ENCODE results near the gene RXRB.
A peak's percentile ranks its signal among the peaks of the same experiment; 100 is the strongest.

RXRB gene
- long read RNA-seq, partial matches to known transcripts, result 10 of 30 reads
- long read RNA-seq, other reads (novel, unspliced or antisense), result 13 of 30 reads

DNA sequence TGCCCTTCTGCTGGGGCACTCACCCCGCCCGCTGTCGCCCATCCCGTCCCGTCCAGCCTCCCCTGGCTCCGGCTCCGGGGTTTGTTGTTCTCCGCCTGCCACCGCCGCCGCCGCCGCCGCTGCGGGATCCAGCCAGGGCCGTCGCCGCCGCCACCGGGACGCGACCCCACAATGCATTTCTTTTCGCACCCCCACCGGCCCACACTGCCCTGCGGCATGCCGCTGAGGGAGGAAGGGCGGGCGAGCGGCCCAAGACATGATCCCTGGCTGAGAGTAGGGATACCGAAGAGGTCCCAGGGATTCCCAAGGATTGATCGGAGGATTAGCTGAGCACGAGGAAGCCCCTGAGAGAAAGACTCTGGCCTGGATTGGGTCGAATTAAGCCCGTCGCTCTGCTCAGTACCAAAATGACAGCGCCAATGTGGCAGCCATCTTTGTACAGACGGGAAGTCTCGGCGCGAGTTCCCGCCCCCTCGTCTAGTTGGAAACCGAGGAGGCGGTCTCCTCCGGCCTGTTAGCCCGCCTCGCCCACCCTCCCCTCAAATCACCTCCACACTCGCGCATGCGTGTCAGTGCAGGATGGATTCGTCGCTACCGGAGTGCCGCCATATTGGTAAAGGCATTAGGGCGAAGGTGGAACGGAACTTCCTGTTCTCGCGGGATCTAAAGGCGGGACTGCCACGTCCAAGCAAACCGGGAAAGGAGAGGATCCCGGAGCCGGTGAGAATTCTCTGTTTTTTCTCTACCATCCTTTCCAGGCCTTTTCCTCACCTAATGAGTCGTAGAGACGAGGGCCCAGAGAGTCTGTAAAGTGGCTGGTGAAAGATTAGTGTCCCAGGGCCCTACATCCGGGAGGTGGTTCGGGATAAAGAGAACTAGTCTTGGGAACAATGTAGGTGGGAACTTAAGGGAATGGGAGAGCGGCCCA lies at the start of gene RXRB, which contains the start of gene SLC39A7:
RXRB (minus strand) TSS at position 447 of the 928 bp plus-strand sequence; CDS start at position 258, 189 bp downstream.
SLC39A7 (plus strand) TSS at position 649 of the 928 bp plus-strand sequence. CDS start 379 bp downstream, outside the sequence.
- TF ChIP-seq SPI1 (IDR thresholded peaks at IDR 0.05; ENCODE audit: borderline replicate concordance, low read depth) (peak; percentile 58; the same call in 1 of the 2 replicates), GABPA (IDR thresholded peaks at IDR 0.05; ENCODE audit: low read depth) (peak; percentile 19), POLR2AphosphoS5 (IDR thresholded peaks at IDR 0.05; ENCODE audit: low read depth) (peak; percentile 86)
- TF ChIP-seq, protein P1, sequence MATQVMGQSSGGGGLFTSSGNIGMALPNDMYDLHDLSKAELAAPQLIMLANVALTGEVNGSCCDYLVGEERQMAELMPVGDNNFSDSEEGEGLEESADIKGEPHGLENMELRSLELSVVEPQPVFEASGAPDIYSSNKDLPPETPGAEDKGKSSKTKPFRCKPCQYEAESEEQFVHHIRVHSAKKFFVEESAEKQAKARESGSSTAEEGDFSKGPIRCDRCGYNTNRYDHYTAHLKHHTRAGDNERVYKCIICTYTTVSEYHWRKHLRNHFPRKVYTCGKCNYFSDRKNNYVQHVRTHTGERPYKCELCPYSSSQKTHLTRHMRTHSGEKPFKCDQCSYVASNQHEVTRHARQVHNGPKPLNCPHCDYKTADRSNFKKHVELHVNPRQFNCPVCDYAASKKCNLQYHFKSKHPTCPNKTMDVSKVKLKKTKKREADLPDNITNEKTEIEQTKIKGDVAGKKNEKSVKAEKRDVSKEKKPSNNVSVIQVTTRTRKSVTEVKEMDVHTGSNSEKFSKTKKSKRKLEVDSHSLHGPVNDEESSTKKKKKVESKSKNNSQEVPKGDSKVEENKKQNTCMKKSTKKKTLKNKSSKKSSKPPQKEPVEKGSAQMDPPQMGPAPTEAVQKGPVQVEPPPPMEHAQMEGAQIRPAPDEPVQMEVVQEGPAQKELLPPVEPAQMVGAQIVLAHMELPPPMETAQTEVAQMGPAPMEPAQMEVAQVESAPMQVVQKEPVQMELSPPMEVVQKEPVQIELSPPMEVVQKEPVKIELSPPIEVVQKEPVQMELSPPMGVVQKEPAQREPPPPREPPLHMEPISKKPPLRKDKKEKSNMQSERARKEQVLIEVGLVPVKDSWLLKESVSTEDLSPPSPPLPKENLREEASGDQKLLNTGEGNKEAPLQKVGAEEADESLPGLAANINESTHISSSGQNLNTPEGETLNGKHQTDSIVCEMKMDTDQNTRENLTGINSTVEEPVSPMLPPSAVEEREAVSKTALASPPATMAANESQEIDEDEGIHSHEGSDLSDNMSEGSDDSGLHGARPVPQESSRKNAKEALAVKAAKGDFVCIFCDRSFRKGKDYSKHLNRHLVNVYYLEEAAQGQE (IDR thresholded peaks at IDR 0.05; ENCODE audit: insufficient replicate concordance, low read depth), result peak; percentile 78
- TF ChIP-seq, protein P2, sequence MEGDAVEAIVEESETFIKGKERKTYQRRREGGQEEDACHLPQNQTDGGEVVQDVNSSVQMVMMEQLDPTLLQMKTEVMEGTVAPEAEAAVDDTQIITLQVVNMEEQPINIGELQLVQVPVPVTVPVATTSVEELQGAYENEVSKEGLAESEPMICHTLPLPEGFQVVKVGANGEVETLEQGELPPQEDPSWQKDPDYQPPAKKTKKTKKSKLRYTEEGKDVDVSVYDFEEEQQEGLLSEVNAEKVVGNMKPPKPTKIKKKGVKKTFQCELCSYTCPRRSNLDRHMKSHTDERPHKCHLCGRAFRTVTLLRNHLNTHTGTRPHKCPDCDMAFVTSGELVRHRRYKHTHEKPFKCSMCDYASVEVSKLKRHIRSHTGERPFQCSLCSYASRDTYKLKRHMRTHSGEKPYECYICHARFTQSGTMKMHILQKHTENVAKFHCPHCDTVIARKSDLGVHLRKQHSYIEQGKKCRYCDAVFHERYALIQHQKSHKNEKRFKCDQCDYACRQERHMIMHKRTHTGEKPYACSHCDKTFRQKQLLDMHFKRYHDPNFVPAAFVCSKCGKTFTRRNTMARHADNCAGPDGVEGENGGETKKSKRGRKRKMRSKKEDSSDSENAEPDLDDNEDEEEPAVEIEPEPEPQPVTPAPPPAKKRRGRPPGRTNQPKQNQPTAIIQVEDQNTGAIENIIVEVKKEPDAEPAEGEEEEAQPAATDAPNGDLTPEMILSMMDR (IDR thresholded peaks at IDR 0.05; ENCODE audit: insufficient read depth, low read length), result no peak

DNA sequence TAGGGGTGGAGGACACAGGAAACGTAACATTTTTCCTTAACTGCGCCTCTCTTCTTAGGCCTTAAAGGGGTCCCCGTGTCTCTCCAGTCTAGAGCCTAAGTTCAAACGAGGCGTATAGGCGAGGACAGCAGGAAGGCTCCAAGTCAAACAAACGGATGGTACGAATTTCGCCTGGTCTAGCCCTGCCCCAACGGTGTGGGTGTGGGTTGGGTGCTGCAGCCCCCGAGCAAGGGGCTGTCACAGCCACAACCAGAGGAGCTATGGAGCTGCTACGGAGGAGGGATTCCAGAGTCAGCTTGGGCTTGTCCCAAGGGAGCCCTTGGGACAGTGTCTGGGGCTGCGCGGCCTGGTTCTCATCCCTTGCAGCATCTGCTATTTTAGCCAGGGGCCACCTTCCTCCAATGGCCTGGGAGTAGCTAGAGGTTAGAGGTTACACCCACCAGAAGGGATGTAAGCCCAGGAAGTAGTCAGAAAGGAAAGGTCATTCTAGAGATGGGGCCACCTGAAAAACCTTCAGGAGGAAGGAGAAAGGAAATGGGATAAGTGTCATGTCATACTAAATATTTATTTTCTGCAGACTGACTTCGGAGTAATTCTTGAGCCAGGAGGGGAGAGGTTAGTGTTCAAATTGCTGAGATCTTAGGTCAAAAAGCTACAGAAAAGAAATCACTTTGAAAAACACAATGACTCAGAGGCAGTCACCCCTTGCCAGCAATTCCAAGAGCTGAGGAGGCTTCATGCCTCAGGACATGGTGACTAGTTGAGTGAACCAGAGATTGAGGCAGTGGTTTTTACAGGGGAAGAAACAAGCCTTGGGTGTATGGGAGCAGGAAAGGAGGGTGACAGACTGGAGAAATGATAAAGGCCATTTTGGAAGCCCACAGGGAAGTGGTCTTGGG lies 49.5 kb upstream of the RXRB start:
- no peak for DNase-seq (ENCODE audit: low read depth in 1 of 2, low spot score in 1 of 2)
- Histone ChIP-seq H3K4me3 (replicated peaks; ENCODE audit: insufficient read depth, low read length) (peak overlapping the region; percentile 54), H3K27me3 (ENCODE audit: insufficient read depth, poor library complexity, severe bottlenecking) (peaks cover 2% of the 10 kb centered on the region), H3K27ac (replicated peaks) (peak overlapping the region; percentile 75)
- TF ChIP-seq, protein P2 (IDR thresholded peaks at IDR 0.05; ENCODE audit: insufficient read depth, low read length), result no peak
- TF ChIP-seq SPI1 (IDR thresholded peaks at IDR 0.05; ENCODE audit: borderline replicate concordance, low read depth) (no peak), GABPA (IDR thresholded peaks at IDR 0.05; ENCODE audit: low read depth) (no peak), POLR2AphosphoS5 (IDR thresholded peaks at IDR 0.05; ENCODE audit: low read depth) (no peak; the same call in 1 of the 2 replicates)
- TF ChIP-seq, protein P1 (IDR thresholded peaks at IDR 0.05; ENCODE audit: insufficient replicate concordance, low read depth), result no peak

More for the DNA sequence above, at the start of gene RXRB, which contains the start of gene SLC39A7:
- peak within 1 kb of the TSS; percentile 97 for H3K27ac ChIP-seq (replicated peaks)
- DNase-seq (ENCODE audit: low read depth in 1 of 2, low spot score in 1 of 2), result peak; percentile 93 to 99
- H3K4me3 ChIP-seq (replicated peaks; ENCODE audit: insufficient read depth, low read length), result peak within 1 kb of the TSS; percentile 68
- H3K27me3 ChIP-seq (ENCODE audit: insufficient read depth, poor library complexity, severe bottlenecking), result no peaks in the 10 kb centered on the region

DNA sequence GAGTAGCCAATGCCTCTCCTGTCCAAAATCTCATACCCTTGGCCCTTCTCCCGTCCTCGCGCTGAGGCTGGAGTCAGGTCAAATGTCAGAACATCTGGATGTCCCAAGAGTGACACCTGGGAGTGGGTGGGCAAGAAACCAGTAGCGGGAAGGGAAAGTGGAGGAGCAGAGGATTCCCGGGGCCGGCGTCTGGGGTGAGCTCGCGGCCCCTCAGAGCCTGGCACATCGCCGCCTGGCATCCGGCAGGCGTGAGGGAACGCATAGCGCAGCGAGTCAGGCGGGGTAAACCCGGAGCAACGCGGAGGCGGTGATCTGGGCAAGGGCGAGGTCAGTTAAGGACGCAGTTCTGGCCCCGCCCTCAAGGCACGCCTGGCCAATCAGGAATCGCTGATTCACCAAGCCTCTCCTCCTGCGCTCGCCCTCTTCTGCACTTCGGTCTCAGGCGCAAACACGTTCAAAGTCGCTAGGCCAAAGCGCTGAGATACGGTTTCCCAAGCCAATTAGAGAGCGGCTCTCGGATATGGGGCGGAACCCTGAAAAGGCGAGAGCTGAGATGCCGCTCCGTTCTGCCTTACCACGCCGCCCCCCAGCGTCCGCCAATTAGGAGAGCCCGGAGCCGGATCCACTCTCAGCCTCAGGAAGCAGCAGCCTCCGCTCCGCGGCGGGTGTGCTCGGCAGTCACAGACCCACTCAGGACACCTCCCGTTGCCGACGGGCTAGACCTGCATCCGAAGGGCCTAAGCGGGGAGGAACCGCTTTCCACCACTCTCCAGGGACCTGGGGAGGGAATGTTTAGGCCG lies 48.7 kb upstream of the RXRB start:
- TF ChIP-seq, protein P2 (IDR thresholded peaks at IDR 0.05; ENCODE audit: insufficient read depth, low read length), result no peak
- peak; percentile 89 for TF ChIP-seq POLR2AphosphoS5 (IDR thresholded peaks at IDR 0.05; ENCODE audit: low read depth)
- DNase-seq (ENCODE audit: low read depth in 1 of 2, low spot score in 1 of 2), result peak; percentile 96 to 99
- Histone ChIP-seq H3K27ac (replicated peaks) (peak overlapping the region; percentile 75), H3K4me3 (replicated peaks; ENCODE audit: insufficient read depth, low read length) (peak overlapping the region; percentile 54), H3K27me3 (ENCODE audit: insufficient read depth, poor library complexity, severe bottlenecking) (peaks cover 2% of the 10 kb centered on the region)

Data from HL-60 (cell line).